ENCODE measurements around the gene FBXW12.
A peak's percentile ranks its signal among the peaks of the same experiment; 100 is the strongest.
"Not testable (repeated sequence)": the region's sequence is repeated elsewhere in the genome, so short reads cannot be mapped to it uniquely, and the experiment has no call there.

FBXW12 gene

DNA sequence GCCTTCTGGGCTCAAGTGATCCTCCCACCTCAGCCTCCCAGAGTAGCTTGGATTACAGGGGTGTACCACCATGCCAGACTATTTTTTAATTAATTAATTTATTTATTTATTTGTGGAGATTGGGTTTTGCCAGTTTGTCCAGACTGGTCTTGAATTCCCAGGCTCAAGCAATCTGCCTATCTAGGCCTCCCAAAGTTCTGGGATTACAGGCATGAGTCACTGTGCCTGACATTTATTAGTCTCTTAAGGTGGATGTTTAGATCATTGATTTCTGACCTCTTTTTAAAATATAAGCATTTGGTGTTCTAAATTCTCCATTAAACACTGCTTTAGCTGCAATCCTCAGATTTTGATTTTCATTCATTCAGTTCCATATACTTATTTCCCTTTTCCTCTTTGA is 15.6 kb downstream of the FBXW12 start:
- DNase-seq (ENCODE audit: low read depth), result no peak

DNA sequence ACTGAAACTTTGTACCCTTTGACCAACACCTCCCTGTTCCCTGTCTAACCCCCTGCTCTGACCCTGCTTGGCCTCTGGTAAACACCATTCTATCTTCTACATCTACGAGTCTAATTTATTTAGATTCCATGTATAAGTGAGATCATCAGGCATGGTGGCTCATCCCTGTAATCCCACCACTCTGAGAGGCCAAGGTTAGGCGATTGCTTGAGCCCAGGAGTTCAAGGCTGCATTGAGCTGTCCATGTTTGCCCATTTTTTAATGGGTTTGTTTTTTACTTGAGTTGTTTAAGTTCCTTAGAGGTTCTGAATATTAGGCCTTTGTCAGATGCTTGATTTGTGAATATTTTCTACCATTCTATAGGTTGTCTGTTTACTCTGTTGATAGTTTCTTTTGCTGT is 16.9 kb downstream of the FBXW12 start:
- no peak for DNase-seq (ENCODE audit: low read depth)

DNA sequence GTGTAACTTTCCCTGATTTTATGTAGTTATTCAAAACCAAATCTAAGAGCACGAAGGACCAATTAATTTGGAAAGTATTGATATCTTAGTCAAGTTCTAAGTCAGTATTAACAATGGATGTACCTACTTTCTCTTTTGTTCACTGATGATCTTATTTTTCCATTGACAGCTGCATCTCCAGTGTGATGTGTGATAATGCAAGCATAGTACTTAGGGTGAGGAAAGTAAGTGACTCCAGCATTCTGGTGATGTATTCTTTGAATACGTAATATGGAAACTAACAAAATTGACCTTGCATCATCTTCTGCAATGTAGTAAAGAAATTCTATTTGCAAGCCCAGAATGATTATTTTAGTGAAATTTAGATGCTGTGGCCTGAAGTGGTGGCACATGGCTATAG is 22.4 kb downstream of the FBXW12 start:
- no peak for DNase-seq (ENCODE audit: low read depth)

DNA sequence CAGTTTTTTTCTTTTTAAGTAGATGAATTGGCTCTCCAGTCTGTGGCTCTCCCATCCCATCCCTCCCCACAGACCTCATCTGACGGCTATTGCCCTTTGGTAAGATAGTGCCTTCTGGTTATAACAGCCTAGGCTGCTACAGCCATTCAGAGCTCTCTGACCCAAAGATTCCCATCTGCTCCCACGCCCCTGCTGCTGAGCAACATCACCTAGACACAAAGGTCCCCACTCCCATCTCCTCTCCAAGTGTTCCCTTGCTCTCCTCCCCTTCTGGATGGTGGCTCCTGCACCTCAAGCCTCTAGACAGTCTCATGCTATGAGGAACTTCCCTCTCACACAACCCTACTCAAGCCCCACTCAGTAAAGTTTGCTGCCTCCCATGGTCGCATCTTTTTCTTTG is 23.7 kb downstream of the FBXW12 start:
- DNase-seq (ENCODE audit: low read depth), result no peak

DNA sequence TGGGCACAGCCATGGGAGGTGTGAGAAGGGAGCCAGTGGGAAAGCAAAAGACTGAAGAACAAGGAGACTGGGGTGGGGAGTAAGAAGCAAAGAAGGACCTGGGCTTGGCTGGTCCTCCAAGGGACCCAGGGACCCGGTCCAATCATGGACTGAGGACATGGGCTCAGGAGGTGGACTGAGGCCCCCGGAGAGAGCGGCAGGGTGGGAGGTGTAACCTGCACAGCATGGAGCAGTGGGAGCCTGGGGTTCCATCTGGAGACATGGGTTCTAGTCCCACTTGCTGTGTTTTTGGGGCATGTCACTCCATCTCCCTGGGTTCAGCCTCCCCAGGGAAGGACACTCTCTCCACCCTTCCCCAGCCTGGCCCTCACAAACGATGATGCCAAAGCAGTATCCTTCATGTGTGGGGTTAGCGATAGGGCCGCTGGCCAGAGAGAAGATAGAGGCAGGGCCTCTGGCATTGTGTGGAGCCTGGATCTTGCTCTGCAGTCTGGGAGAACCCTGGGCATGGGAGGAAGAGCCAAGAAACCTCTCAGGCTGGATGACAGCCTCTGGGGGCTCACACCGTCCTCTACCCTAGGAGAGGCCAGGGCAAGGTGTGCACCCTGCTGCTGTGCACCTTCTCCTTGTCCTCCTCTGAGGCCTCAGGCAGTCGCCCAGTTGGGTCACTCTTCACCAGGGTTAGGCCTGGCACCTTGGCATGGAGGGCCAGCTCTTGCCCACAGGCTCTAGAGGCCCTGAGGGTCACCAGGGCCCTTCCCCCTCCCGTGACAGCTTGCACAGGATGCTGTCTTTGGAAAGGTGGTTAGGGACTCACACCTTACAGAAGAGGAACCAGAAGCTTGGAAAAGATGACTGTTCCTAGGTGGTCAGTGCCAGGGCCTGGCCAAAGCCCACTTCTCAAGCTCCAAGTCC is 26.0 kb downstream of the FBXW12 start:
- DNase-seq (ENCODE audit: low read depth), result no peak

DNA sequence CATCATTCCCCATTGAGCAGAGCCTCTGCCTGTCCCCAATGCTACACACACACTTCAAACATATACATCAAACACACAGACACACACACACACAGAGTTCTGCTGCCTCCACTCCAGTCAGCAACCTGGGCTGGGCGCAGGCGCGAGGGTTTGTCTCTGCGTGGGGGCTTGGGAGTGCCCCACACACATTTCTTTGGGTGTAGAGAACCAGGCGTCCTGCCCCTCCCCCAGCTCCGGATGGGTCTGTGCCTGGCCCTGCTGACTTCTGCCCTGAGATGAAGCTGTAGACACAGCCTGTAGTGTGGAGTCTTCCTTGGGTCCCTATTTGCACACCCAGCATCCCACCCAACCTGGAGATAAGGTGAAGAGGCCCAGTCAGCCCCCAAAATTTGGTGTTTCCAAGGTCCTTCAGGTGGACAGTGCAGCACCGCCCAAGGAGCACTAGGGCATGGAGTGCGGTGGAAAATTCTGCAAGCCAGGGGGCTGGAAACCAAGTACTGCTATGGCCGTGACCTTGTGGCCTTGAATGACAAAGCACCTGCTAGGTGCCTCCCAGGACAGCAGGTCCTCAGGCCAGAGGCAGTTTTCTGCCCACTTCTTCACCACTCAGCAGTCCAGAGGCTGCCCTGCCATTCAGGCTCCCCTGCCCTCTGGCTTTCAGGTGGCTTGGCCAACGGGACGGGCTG is 26.8 kb downstream of the FBXW12 start:
- no peak for DNase-seq (ENCODE audit: low read depth)

DNA sequence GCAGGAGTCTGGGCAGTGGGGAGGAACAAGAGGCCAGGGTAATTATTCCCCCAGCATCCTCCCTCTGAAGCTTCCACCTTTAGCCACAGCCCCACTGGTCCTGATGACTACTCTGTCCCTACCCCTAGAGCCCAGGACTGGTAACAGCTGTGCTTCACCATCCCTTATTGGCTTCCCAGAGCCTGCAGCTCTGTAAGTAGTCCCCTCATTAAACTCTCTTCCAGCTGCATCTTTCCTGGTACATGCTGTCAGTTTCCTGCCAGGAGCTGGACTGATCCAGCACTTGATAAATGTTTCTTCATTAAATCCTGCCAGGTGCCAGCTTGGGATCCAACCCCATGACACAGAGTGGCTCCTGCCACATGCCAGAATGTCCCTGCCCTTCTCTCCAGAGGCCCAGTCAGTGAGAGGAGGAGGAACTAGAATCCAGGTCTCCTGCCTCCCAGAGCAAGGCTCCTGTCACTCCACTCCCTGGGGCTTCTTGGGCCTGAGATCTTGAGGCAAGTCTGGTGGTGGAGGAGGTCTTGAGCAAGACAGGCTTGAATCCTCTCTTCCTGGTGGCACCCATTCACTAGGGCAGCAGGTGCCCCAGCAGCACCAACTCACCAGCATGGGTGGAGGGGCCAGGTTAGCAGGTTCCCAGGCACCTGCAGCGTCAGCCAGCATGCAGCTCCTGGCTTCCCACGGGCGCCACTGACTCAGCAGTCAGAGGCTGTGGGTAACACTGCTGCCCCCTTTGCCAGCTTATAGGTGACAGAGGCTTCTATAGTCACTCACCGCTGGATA is 27.6 kb downstream of the FBXW12 start:
- no peak for DNase-seq (ENCODE audit: low read depth)

DNA sequence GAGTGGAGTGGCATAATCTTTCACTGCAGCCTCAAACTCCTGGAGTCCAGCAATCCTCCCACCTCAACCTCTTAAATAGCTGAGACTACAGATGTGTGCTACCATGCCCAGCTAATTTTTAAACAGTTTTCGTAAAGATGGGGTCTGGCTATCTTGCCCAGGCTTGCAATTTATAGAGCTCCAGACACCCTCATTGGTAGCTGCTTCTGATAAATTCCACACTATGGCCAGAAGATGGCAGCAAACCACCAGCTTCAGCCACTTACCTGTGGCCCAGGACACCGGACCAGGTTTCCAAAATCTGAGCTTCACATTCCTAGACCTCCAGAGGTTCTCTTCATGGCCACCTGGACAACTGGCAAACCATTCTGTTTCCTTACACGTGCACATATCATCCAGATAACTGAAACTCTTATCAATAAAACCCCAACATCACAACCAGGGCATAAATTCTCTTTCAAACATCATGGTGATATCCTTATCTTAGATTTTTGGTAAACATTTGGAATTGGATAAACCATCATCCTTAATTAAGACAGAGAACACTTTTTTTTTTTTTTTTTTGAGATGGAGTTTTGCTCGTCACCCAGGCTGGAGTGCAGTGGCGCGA is 28.9 kb downstream of the FBXW12 start:
- DNase-seq (ENCODE audit: low read depth), result peak; percentile 33

DNA sequence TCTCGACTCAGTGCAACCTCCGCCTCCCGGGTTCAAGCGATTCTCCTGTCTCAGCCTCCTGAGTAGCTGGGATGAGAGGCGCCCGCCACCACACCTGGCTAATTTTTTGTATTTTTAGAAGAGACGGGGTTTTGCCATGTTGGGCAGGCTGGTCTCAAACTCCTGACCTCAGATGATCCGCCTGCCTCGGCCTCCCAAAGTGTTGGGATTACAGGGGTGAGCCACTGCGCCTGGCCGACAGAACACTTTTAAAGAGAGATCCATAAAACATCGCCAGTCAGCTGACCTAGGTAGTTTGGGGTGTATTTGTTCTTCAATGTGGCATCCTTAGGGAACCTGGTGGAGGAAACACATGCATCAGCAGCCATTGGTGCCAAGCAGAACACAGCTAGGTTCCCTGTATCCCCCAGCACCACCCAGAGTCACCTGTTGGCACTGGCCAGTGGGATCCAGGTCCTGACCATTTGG is 29.4 kb downstream of the FBXW12 start:
- DNase-seq (ENCODE audit: low read depth), result not testable (repeated sequence)

DNA sequence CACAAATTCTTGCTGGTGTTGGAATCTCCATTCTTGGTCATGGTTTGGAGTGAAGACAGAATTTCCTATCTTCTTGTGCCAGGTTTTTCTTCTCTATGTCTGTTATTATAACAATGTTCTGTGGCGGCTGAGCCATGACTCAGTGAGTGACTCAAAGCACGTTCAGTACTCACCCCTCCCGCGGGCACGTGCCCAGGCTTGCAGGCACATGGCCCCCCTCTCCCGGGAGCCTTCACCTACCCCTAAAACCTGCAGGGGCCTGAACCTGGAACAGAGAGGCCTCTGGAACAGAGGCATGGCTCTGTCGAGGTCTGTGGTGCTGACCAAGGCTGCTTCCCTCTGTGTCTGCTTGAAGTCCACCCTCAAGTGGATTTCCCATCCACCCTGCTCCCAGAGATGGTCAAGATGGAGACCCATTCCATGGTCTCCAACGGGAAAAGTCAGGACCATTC is 30.3 kb downstream of the FBXW12 start:
- DNase-seq (ENCODE audit: low read depth), result no peak

DNA sequence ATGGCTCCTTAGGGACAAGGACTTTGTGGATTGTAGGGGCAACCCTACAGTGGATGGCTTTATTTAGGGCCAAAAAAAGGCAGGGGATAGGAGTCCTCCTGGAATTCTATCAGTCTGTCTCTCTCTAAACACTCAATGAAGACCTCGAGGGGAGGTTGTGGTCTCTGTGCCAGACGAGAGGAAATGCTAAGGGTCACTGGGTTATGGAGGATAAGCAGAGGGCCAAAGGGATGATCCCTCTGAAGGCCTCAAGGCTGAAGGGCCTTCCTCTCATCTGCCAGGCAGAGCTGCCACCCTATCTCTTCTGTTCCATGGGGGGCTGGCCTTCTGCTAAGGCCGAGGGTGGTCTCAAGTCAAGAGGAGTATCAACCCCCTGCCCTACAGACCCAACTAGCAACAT is 30.9 kb downstream of the FBXW12 start:
- no peak for DNase-seq (ENCODE audit: low read depth)

DNA sequence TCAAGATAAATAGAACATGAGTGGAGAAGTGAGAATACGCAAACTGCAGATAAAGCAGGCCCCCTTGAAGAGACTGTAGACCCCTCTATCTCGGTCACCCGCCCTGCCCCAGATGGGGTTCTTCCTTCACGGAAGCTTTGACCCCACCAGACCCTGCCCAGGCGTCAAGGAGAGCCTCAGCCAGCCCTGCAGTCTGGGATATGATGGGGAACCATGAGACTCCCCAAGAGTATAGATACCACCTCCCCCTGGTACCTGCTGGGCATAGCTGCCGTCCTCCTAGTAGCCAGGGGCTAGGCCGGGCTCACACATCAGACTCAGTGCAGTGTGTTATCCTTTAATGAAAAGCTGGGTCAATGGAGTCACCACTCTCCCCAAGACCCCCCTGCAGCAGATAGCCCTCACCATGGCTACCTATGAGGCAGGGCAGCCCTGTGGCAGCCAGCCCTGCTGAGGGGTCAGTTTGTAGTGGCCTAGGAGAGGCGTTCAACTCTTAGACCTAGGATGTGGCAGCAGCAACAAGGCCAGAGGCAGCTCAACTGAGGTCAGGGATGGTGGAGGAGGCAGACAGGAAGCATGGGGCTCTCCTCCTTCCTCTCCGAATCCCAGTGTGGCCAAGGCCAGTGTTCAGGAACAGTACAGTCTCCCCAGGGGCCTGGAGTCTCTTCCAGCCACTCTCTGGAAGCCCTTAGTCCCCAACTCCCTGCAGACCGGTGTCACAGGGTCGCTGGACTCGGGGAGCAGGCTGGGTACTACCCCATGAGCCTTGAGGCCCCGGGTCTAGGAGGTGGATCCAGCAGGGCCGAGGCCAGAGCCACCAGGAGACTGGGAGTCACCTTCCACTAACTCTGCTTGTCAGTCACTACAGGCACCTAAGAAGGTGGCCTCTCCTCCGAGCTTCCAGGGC is 31.8 kb downstream of the FBXW12 start:
- DNase-seq (ENCODE audit: low read depth), result no peak

DNA sequence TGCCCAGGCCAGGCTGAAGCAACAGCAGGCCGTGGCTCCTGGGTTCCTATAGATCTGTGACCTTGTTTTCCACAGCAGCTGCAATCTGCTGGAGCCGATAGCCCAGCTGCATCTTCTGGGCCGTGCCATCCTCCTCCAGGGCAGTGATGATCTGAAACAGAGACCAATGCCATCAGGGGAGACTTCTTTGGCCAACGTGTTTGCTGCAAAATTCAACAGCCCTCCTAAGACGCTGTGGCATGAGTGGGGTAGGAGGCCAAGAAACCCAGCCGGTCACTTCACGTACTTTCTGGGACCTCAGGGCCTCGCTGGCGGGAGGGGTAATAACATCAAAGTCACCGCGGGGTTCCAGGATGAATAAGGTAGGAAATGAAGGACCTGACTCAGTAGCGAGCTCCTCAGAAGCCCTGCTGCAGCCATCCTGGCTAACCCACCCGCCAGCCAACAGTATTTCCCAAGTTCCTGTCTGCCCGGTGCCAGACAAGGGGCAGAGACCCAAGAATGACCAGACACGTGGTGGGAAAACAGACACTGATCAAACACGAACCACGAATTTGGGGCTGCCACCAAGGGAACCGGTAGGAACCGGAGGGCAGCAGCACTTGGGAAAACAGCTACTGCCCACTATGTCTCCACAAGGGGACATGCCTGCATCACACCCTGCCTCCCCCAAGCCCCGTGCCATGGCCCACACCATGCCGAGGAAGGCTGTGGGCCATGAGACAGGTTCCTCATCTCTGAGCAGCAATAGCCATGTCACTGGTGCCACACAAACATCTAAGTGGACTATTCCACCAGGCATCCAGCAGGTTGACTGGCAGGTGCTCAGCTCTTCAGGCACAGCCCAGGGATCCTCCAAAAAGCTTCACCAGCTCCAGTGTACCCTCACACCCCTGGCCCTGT is 32.7 kb downstream of the FBXW12 start:
- no peak for DNase-seq (ENCODE audit: low read depth)

DNA sequence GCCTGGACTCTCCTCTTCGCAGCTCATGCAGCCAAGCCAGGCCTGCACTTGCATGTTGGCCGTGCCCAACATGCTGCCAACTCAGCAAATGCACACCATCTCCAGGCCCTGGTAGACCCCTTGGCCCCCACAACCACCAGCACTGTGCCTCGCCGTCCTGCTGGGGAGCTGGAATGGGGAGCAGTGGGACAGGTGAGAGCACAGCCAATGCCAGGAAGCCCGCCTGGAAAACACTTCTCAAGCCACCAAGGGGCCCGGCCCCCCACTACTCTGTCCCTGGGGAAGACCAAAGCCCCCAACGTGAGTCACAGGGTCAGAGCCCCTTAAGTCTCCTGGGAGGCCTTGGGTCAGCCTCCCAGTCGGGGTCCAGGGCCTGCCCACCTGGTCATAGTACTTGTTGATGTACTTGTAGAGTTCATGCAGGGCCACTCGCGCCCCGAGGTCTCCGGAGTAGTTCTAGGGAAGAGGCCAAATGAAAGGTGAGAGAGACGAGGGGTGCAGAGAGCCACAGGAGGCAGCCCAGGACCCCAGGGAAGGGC is 33.4 kb downstream of the FBXW12 start:
- no peak for DNase-seq (ENCODE audit: low read depth)

DNA sequence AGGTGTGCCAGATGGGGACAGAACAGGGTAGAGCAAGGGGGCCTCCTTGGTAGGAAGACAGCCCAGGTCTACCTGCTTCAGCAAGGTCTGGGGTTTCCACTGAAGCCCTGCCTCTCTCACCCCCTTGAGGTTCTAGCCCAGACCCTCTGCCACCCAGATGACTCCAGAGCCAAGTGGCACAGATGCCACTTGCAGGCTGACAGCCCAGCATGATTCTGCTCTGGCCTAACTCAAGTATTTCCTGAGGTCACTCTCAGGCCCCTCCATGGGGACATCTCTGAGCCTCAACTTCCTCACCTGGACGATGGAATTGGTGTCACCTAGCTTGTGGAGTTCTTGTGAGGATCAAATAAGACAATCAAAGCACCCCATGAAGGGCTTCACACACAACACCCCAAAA is 34.0 kb downstream of the FBXW12 start:
- DNase-seq (ENCODE audit: low read depth), result no peak

DNA sequence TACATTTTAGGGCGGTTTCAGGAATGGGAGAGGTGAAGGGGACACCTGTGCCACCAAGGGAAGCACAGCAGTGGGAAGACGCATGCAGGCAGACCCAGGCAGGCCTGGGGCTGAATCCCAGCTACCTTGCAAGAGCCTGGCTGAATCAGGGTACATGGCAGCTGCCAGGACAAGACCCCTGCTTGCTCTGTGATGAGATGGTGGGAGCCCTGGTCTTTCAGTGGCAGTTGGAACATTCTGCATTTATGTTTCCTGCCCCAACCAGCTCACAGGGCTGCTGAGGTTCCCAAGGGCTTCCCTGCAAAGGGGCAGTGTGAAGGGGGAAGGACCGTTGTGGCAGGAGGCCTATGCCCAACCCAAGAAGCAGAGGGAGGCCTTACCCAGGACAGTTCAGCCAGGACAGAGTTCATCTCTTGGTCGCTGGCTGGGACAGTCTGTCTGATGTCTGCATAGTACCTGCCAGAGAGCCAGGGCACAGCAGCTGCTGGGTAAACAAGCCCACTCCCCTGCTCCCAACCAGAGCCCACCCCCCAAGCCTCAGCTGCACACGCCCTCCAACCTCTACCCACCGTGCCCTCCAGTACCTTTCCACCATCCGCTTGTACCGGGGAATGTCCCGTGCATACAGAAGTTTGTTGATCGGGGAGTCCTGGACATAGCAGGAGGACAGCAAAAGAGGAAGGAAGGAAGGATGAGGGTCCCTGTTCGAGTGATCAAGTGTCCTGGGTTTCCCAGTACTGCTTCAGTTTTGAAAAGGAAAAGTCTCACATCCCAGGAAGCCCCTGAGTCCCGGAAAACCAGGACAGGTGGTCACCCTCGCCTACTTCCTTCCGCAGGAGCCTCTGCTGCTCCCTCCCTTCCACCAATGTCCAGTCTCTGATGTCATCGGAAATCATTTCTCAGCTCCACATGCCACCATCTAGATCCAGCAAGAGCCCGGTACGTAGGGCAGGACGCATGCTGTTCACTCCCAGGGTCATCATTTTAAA is 34.7 kb downstream of the FBXW12 start:
- DNase-seq (ENCODE audit: low read depth), result no peak

DNA sequence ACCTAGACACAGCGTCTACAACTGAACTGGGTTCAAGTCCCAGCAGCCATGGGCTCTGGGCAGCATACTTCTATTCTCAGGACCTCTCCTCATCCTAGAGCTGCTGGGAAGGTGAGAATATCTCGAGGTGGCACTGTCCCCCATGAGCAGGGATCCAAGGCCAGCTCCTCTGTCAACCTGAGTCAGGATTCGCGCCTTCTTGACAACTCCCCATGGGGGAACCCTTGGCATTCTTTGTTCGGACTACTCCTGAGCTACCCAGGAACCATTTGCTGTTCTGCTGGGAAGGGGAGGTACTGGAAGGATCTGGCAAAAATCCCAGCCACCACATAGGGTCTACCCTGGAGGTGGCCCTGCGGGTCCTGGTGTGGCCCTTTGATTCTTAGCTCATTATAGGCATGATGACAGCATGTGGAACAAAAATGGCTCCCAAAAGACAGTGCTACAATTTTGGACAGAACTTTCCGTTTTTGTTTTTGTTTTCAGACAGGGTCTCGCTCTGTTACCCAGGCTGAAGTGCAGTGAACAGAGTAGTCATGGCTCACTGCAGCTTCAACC is 35.6 kb downstream of the FBXW12 start:
- no peak for DNase-seq (ENCODE audit: low read depth)

DNA sequence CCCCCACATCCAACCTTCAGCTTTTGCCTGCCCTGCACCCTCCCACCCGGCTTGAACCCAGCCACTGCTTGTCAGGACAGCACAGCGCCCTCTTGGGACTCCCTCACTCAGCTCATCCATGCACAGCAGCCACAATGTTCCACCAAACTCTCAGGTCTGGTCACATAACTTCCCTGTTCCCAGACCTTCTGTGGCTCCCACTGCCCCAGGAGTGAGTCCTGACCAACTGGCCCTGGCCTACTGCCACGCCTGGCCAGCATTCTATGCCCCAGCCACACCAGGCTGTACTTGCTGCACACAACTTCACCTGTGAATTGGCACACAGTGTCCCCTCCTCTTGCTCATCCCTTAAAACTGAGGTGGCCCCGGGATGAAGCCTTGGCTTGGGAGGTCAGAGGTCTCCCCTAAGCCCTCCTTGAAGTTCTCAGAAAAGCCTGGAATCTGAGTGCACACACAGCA is 36.8 kb downstream of the FBXW12 start:
- DNase-seq (ENCODE audit: low read depth), result no peak
